ENCODE results near the gene LRRTM4. TPM values are rescaled to one million over a fixed set of nuclear protein-coding genes. Genes with fewer than 3 reads are reported as not detected.

Gene LRRTM4
- polyA plus RNA-seq, 1 donor from 2014 or later, result 37.1 TPM

GRCh38 chr2:77322431-77322830 is 199.7 kb downstream of the LRRTM4 start:
- Histone ChIP-seq H3K79me2 (replicated peaks; ENCODE audit: insufficient read depth, low read length) (no peaks in the 10 kb centered on the region), H2AFZ (ENCODE audit: low read depth, low read length) (no peak overlapping the region), H3K9me3 (ENCODE audit: low read length) (no peaks in the 10 kb centered on the region), H3K4me2 (ENCODE audit: low read length) (no peak overlapping the region), H3K9ac (ENCODE audit: low read length) (no peak overlapping the region), H3K9me2 (ENCODE audit: insufficient read depth, low read length) (no peaks in the 10 kb centered on the region), H3K27ac (ENCODE audit: low read length) (no peak overlapping the region), H3K27me3 (ENCODE audit: insufficient read depth, low read depth, low read length) (no peaks in the 10 kb centered on the region), H3F3A (ENCODE audit: insufficient read depth, low read length, poor library complexity, severe bottlenecking) (no peaks in the 10 kb centered on the region), H3K4me3 (ENCODE audit: low read length) (no peak overlapping the region), H3K36me3 (ENCODE audit: insufficient read depth, low read length) (no peaks in the 10 kb centered on the region), H4K20me1 (ENCODE audit: insufficient read depth) (no peaks in the 10 kb centered on the region)
- TF ChIP-seq SMC3 (conservative IDR thresholded peaks at IDR 0.05; ENCODE audit: poor library complexity), result no peak
- no peak for TF ChIP-seq POLR2AphosphoS5 (IDR thresholded peaks at IDR 0.05)
- no peak for TF ChIP-seq RAD21 (conservative IDR thresholded peaks at IDR 0.05)
- TF ChIP-seq EZH2 (IDR thresholded peaks at IDR 0.05; ENCODE audit: borderline replicate concordance, insufficient read depth, low read length, poor library complexity, severe bottlenecking), result no peak
- no peak for TF ChIP-seq EP300 (conservative IDR thresholded peaks at IDR 0.05; ENCODE audit: poor library complexity, severe bottlenecking)
- no peak for TF ChIP-seq REST (IDR thresholded peaks at IDR 0.05; ENCODE audit: borderline replicate concordance)

- H3F3A ChIP-seq (ENCODE audit: insufficient read depth, low read length, poor library complexity, severe bottlenecking), result no peaks in the 10 kb centered on the region
- H3K4me2 ChIP-seq (ENCODE audit: low read length), result no peak overlapping the region
- no peaks in the 10 kb centered on the region for H3K9me3 ChIP-seq (ENCODE audit: low read length)
- TF ChIP-seq CTCF (IDR thresholded peaks at IDR 0.05; ENCODE audit: poor library complexity, severe bottlenecking) (no peak), EP300 (conservative IDR thresholded peaks at IDR 0.05; ENCODE audit: poor library complexity, severe bottlenecking) (no peak), REST (IDR thresholded peaks at IDR 0.05; ENCODE audit: borderline replicate concordance) (no peak), EZH2 (IDR thresholded peaks at IDR 0.05; ENCODE audit: borderline replicate concordance, insufficient read depth, low read length, poor library complexity, severe bottlenecking) (no peak), MXI1 (conservative IDR thresholded peaks at IDR 0.05; ENCODE audit: poor library complexity, severe bottlenecking) (no peak), SMC3 (conservative IDR thresholded peaks at IDR 0.05; ENCODE audit: poor library complexity) (no peak), RAD21 (conservative IDR thresholded peaks at IDR 0.05) (no peak), TAF1 (IDR thresholded peaks at IDR 0.05; ENCODE audit: low read depth) (no peak), POLR2AphosphoS5 (IDR thresholded peaks at IDR 0.05) (no peak)
- H3K9ac ChIP-seq (ENCODE audit: low read length), result no peak overlapping the region
- H3K27me3 ChIP-seq (ENCODE audit: insufficient read depth, low read depth, low read length), result no peaks in the 10 kb centered on the region
- no peaks in the 10 kb centered on the region for H3K36me3 ChIP-seq (ENCODE audit: insufficient read depth, low read length)
- H3K27ac ChIP-seq (ENCODE audit: low read length), result no peak overlapping the region
- H3K4me3 ChIP-seq (ENCODE audit: low read length), result no peak overlapping the region
- H4K20me1 ChIP-seq (ENCODE audit: insufficient read depth), result no peaks in the 10 kb centered on the region
- no peak overlapping the region for H2AFZ ChIP-seq (ENCODE audit: low read depth, low read length)
- no peaks in the 10 kb centered on the region for H3K79me2 ChIP-seq (replicated peaks; ENCODE audit: insufficient read depth, low read length)
- no peaks in the 10 kb centered on the region for H3K9me2 ChIP-seq (ENCODE audit: insufficient read depth, low read length)
Observed at GRCh38 chr2:77314721-77315120, 207.5 kb downstream of the LRRTM4 start.
